HepG2 (cell line): ENCODE data around the gene NR3C2. TPM values are rescaled to one million over a fixed set of nuclear protein-coding genes. Genes with fewer than 3 reads are reported as not detected.

Source experiments
- ATAC-seq: fragments of 200-7000 bp; cut with Tn5 transposase; 3 replicates; pipeline ENCODE4 v1.9.1; 2020; ENCODE audit warnings: mild to moderate bottlenecking, moderate library complexity
- BruUV-seq: library from RNA; stranded (reverse); fragments of 400-500 nt; replicated peaks from 2 replicates; lab custom pipeline; 2021; lab: Mats Ljungman, UMichigan
- CTCF ChIA-PET: fragments of 300-600 bp; formaldehyde crosslinking; extraction: SDS; loops from one replicate; lab custom pipeline; 2021; ENCODE audit warnings: low total read pairs, inconsistent platforms, low intra/inter-chr PET ratio; lab: Yijun Ruan, JAX
- POLR2A ChIA-PET: fragments of 350-600 bp; sonication (Branson Sonifier 250); formaldehyde crosslinking; loops from one replicate; lab custom pipeline; 2020; ENCODE audit warnings: antibody characterized with exemption, inconsistent platforms; lab: Yijun Ruan, JAX
- DNase-seq: peaks from one replicate; pipeline ENCODE4 v3.0.0-alpha.2; 2015; ENCODE audit warnings: low spot score
- FAIRE-seq: peaks from 3 replicates; lab custom pipeline; 2011; peaks lifted over from hg19 to GRCh38; lab: Jason Lieb, UNC
- H2AFZ ChIP-seq: one replicate; pipeline ENCODE4 v1.6.1; 2011; ENCODE audit warnings: low read length, inconsistent platforms
- H3K27ac ChIP-seq: fragments of 300-600 bp; 3 replicates; pipeline ENCODE4 v1.8.0; 2011; ENCODE audit warnings: mixed run types, mild to moderate bottlenecking, mixed read lengths, low read length, inconsistent platforms; ENCODE audit not compliant: insufficient read depth; ENCODE audit errors: extremely low read length
- H3K27me3 ChIP-seq, 2 experiments: fragments of 200-600 bp in 1 of 2; 2 replicates in 1 of 2; 3 replicates in 1 of 2; pipeline versions ENCODE4 v1.6.0 to v1.8.0; 2011; ENCODE audit warnings: low read length in 2 of 2, mild to moderate bottlenecking in 2 of 2, moderate library complexity in 2 of 2, inconsistent platforms in 1 of 2; ENCODE audit not compliant: insufficient read depth in 2 of 2, control insufficient read depth in 1 of 2
- H3K36me3 ChIP-seq, 2 experiments: fragments of 200-600 bp in 1 of 2; replicated peaks in 1 of 2; 2 replicates in 1 of 2; 3 replicates in 1 of 2; pipeline versions ENCODE4 v1.5.1 to v1.8.0; 2011; ENCODE audit warnings: low read length in 2 of 2, inconsistent platforms in 1 of 2; ENCODE audit not compliant: insufficient read depth in 2 of 2, control insufficient read depth in 1 of 2
- H3K4me1 ChIP-seq: 2 replicates; pipeline ENCODE4 v1.5.1; 2012; ENCODE audit warnings: low read length, inconsistent platforms; ENCODE audit not compliant: insufficient read depth
- H3K4me2 ChIP-seq: 2 replicates; pipeline ENCODE4 v1.6.0; 2011; ENCODE audit warnings: low read depth, low read length, inconsistent platforms
- H3K4me3 ChIP-seq, 3 experiments: fragments of 200-600 bp in 1 of 3; sonication (generic), shearing (Covaris generic) in 1 of 3; replicated peaks in 1 of 3; 2 replicates each; pipeline ENCODE4 v1.5.1; 2011 to 2016; ENCODE audit warnings: low read length in 3 of 3, inconsistent platforms in 2 of 3, low read depth in 2 of 3, mild to moderate bottlenecking in 2 of 3, control low read depth in 1 of 3, mixed read lengths in 1 of 3; ENCODE audit not compliant: insufficient read depth in 1 of 3
- H3K79me2 ChIP-seq: one replicate; pipeline ENCODE4 v1.6.1; 2011; ENCODE audit warnings: low read length, inconsistent platforms; ENCODE audit not compliant: insufficient read depth
- H3K9ac ChIP-seq: 2 replicates; pipeline ENCODE4 v1.6.0; 2011; ENCODE audit warnings: mild to moderate bottlenecking, low read depth, low read length, inconsistent platforms; ENCODE audit not compliant: insufficient read depth
- H3K9me3 ChIP-seq: 2 replicates; pipeline ENCODE4 v1.5.1; 2012; ENCODE audit warnings: mild to moderate bottlenecking, low read length
- H4K20me1 ChIP-seq: 2 replicates; pipeline ENCODE4 v1.6.0; 2011; ENCODE audit warnings: inconsistent platforms, mild to moderate bottlenecking, low read length, moderate library complexity; ENCODE audit not compliant: insufficient read depth
- ASH2L ChIP-seq: fragments of 300-600, 200-600 bp; sonication (generic); IDR thresholded peaks from 2 replicates; pipeline ENCODE4 v1.7.0; 2017; ENCODE audit warnings: low read depth, mild to moderate bottlenecking, moderate library complexity, mixed read lengths, low read length; ENCODE audit not compliant: insufficient read length
- ATF6 ChIP-seq: sonication (generic); formaldehyde crosslinking; conservative IDR thresholded peaks from 2 replicates; pipeline ENCODE4 v1.4.0; 2020; ENCODE audit warnings: missing genetic modification reagents
- MAFK ChIP-seq, 2 experiments: IDR thresholded peaks in 1 of 2; conservative IDR thresholded peaks in 1 of 2; 2 replicates each; pipeline ENCODE4 v1.6.1; 2011; ENCODE audit warnings: improper control_type of control experiment in 2 of 2, low read length in 2 of 2
- RBM39 ChIP-seq: fragments of 200-400 bp; formaldehyde crosslinking; IDR thresholded peaks from one replicate; pipeline ENCODE4 v1.6.1; 2018; ENCODE audit warnings: antibody characterized with exemption, mild to moderate bottlenecking, low read depth, low read length; ENCODE audit not compliant: poor library complexity, severe bottlenecking
- ZBTB21 ChIP-seq: sonication (generic); formaldehyde crosslinking; IDR thresholded peaks from 2 replicates; pipeline ENCODE4 v1.4.0; 2020; ENCODE audit warnings: missing genetic modification reagents
- ZBTB8A ChIP-seq: sonication (generic); formaldehyde crosslinking; IDR thresholded peaks from 2 replicates; pipeline ENCODE4 v1.4.0; 2020; ENCODE audit warnings: mild to moderate bottlenecking, low read depth, missing genetic modification reagents, borderline replicate concordance
- whole genome bisulfite sequencing: methylation state at CpG from one replicate; pipeline ENCODE4 v1.1.6; 2017; ENCODE audit warnings: low lambda C conversion rate; 5-methylcytosine and 5-hydroxymethylcytosine counted together
- in situ Hi-C: cut with HindIII; loops from 2 replicates; pipeline ENCODE4 v1.10.0; 2017; ENCODE audit warnings: low pct_unique_long_range_greater_than_20kb; ENCODE audit not compliant: extremely low pct_ligation_motif_present
- intact Hi-C: fragments of 100-400 bp; cut with micrococcal nuclease; formaldehyde crosslinking; loops from one replicate; pipeline ENCODE4 v1.10.0; 2022; ENCODE audit not compliant: unreplicated experiment
- polyA plus RNA-seq, 8 experiments: library from polyadenylated mRNA; depleted of rRNA in 3 of 8; stranded (reverse) in 7 of 8; unstranded in 1 of 8; fragments of >200 nt; fragmentation: Illumina TruSeq in 4 of 8; extraction: Trizol in 4 of 8; gene quantifications; 2 replicates each; pipeline versions ENCODE4 v1.2.1 to v1.2.3, GENCODE V29; 2011 to 2016; ENCODE audit warnings: low read depth in 4 of 8, missing spikeins in 1 of 8, mixed read lengths in 1 of 8; ENCODE audit not compliant: insufficient read depth in 1 of 8
- total RNA-seq, 5 experiments: library from RNA; depleted of rRNA; stranded (reverse); fragments of >200 nt; fragmentation: Illumina TruSeq; extraction: Trizol; gene quantifications; 2 replicates each; pipeline ENCODE4 v1.2.3, GENCODE V29; 2016; ENCODE audit warnings: low read depth in 1 of 5
- TF ChIP-seq, protein P1 (sequence below): sonication (generic); formaldehyde crosslinking; IDR thresholded peaks from 2 replicates; pipeline ENCODE4 v1.4.0; 2020; ENCODE audit warnings: missing genetic modification reagents
- TF ChIP-seq, protein P2 (sequence below): sonication (generic); formaldehyde crosslinking; IDR thresholded peaks from 2 replicates; pipeline ENCODE4; 2020; ENCODE audit warnings: missing genetic modification reagents, mild to moderate bottlenecking, borderline replicate concordance

Gene NR3C2
- total and polyA plus RNA-seq, 2 of the 13 experiments (the other 11 are each of a cell fraction or from before 2014, with no cell fraction given): 0.26 to 0.46 TPM

DNA sequence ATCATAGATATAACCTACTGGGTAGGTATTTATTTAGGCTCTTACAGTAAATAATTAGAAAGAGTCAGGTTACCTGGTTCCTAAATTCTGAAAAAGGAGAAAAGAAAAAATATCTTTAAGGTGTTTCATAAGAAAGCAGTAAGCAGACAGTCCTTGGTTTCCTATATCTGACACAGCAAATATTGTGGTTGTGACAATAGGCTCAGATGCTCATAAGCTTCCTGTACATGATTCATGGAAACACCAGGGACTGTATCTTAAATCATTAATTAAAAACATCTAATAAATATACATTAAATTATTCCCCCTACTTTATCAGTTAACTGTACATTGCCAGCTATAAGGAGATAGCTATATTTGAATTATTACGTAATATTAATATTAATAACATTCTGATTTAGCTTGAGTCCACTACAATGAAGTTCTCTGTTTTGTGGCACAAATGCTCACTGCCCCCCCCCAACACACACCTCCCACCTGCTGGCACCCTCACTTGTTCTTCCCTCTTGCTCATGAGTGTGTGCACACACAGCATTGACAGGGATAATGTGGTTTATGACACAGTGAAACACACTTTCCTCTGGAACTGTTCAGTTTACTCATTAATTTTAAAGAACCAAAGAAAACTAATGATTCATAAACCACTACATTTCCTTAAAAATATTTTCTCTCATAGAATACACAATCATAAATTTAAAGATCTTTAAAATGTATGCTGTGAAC lies 187.4 kb downstream of the NR3C2 start:
- in situ Hi-C loops (no loop called here), intact Hi-C loops (no loop called here)
- Histone ChIP-seq H3K36me3 (no peaks in the 10 kb centered on the region), H3K27ac (no peak overlapping the region), H4K20me1 (no peaks in the 10 kb centered on the region), H3K9me3 (no peaks in the 10 kb centered on the region), H3K4me1 (0 out of 2 replicates have a peak, but pooled peaks cover 4% of the 10 kb centered on the region), H2AFZ (no peak overlapping the region), H3K79me2 (no peaks in the 10 kb centered on the region), H3K4me3 (no peak overlapping the region), H3K27me3 (no peaks in the 10 kb centered on the region), H3K9ac (no peak overlapping the region), H3K4me2 (no peak overlapping the region)
- ChIA-PET CTCF (no interaction called here), POLR2A (no interaction called here)
- TF ChIP-seq, protein P1, sequence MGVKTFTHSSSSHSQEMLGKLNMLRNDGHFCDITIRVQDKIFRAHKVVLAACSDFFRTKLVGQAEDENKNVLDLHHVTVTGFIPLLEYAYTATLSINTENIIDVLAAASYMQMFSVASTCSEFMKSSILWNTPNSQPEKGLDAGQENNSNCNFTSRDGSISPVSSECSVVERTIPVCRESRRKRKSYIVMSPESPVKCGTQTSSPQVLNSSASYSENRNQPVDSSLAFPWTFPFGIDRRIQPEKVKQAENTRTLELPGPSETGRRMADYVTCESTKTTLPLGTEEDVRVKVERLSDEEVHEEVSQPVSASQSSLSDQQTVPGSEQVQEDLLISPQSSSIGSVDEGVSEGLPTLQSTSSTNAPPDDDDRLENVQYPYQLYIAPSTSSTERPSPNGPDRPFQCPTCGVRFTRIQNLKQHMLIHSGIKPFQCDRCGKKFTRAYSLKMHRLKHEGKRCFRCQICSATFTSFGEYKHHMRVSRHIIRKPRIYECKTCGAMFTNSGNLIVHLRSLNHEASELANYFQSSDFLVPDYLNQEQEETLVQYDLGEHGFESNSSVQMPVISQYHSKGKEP: no peak
- TF ChIP-seq ZBTB21 (no peak), MAFK (conservative IDR thresholded peaks at IDR 0.05 in 1 of 2, IDR thresholded peaks at IDR 0.05 in 1 of 2; ENCODE audit: low read length in 2 of 2) (no peak), ASH2L (no peak), ZBTB8A (no peak), ATF6 (no peak), RBM39 (no peak)
- TF ChIP-seq, protein P2, sequence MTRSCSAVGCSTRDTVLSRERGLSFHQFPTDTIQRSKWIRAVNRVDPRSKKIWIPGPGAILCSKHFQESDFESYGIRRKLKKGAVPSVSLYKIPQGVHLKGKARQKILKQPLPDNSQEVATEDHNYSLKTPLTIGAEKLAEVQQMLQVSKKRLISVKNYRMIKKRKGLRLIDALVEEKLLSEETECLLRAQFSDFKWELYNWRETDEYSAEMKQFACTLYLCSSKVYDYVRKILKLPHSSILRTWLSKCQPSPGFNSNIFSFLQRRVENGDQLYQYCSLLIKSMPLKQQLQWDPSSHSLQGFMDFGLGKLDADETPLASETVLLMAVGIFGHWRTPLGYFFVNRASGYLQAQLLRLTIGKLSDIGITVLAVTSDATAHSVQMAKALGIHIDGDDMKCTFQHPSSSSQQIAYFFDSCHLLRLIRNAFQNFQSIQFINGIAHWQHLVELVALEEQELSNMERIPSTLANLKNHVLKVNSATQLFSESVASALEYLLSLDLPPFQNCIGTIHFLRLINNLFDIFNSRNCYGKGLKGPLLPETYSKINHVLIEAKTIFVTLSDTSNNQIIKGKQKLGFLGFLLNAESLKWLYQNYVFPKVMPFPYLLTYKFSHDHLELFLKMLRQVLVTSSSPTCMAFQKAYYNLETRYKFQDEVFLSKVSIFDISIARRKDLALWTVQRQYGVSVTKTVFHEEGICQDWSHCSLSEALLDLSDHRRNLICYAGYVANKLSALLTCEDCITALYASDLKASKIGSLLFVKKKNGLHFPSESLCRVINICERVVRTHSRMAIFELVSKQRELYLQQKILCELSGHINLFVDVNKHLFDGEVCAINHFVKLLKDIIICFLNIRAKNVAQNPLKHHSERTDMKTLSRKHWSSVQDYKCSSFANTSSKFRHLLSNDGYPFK (CRISPR knock-in tag): no peak
- WGBS: 76% methylated on average over 1 of the region's 1 CpG
- no peak for ATAC-seq
- DNase-seq: no peak
- no TSS peak for BruUV-seq
- no peak for FAIRE-seq
